ENCODE measurements around the gene FFAR3.
"Not testable (repeated sequence)": the region's sequence is repeated elsewhere in the genome, so short reads cannot be mapped to it uniquely, and the experiment has no call there.

FFAR3 gene

DNA sequence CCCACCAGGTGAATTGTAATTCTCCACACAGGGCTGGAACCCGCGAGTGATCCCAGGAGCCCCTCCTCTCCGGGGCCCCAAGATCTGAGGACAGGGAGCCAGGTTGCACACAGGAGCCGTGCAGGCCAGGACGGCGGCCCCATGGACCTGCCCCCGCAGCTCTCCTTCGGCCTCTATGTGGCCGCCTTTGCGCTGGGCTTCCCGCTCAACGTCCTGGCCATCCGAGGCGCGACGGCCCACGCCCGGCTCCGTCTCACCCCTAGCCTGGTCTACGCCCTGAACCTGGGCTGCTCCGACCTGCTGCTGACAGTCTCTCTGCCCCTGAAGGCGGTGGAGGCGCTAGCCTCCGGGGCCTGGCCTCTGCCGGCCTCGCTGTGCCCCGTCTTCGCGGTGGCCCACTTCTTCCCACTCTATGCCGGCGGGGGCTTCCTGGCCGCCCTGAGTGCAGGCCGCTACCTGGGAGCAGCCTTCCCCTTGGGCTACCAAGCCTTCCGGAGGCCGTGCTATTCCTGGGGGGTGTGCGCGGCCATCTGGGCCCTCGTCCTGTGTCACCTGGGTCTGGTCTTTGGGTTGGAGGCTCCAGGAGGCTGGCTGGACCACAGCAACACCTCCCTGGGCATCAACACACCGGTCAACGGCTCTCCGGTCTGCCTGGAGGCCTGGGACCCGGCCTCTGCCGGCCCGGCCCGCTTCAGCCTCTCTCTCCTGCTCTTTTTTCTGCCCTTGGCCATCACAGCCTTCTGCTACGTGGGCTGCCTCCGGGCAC lies 6.7 kb upstream of the FFAR3 start:
- DNase-seq = no peak

DNA sequence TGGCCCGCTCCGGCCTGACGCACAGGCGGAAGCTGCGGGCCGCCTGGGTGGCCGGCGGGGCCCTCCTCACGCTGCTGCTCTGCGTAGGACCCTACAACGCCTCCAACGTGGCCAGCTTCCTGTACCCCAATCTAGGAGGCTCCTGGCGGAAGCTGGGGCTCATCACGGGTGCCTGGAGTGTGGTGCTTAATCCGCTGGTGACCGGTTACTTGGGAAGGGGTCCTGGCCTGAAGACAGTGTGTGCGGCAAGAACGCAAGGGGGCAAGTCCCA lies 6.1 kb upstream of the FFAR3 start:
- no peak for DNase-seq

DNA sequence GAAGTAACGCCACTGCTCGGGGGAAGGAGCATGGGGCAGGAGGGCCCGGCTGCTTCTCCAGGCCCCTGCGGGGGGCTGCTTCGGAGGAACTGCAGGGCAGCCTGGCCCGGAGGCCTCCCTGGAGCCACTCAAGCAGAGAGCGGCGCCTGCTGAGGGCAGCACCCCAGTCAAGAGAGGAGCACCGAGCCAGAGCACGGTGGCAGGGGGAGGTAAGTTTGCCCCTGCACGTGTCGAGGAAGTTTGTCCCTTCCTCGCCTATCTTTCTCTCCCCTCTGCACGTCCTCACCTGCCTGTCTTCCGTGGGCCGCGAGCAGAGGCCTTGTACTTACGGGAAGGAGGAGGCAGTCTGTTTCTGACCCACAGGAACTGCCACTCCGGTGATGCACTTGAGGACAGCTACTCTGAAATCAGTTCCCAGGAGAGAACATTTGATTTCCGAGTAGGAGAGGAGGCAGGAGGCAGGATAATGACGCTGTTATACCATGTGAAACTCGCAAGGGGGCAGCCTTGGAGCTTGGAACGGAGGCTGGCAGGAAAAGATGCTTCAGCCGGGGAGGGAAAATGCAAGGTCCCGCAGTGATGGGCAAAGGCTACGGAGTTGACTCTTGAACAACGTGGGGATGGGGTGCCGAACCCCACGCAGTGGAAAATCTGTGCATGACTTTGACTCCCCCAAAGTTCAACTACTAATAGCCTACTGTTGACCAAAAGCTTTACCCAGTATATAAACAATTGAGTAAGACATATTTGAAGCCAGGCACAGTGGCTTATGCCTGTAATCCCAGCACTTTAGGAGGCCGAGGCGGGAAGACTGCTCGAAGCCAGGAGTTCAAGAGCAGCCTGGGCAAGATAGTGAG lies 5.6 kb upstream of the FFAR3 start:
- peak; percentile 77 for DNase-seq

DNA sequence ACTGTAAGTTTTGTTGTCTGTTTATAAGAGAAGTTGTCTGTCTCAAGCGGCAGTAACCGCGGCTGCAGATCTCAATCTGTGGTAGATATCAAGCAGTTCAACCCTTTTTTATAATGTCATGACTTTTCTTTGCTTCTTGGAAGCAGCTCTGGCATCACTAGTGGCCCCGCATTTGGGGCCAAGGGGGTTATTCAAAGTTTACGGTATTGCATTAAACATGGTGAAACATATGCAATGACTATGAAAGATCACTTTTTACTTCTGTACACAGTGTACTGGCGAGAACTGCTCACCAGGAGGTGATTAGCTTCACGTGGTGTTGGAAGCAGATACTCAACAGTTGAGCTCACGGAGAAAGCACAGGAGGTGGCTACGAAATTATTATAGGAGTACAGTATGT lies 4.6 kb upstream of the FFAR3 start:
- peak; percentile 32 for DNase-seq

DNA sequence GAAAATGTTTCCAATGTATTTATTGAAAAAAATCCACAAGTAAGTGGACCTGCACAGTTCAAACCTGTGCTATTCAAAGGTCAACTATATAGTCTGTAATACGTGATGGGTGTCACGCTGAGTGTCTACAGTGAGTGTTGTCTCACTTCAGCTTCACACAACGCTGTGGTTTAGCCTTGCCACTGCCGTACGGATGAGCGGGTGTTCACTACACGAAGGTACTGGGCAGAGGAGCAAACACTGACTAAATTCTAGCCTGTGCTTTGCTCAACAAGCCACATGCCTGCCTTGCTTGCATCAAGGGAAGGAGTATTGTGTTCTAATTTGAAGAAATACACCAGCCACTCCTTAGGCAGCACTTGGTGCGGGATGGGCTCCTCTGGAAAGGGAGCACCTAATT lies 3.4 kb upstream of the FFAR3 start:
- no peak for DNase-seq

DNA sequence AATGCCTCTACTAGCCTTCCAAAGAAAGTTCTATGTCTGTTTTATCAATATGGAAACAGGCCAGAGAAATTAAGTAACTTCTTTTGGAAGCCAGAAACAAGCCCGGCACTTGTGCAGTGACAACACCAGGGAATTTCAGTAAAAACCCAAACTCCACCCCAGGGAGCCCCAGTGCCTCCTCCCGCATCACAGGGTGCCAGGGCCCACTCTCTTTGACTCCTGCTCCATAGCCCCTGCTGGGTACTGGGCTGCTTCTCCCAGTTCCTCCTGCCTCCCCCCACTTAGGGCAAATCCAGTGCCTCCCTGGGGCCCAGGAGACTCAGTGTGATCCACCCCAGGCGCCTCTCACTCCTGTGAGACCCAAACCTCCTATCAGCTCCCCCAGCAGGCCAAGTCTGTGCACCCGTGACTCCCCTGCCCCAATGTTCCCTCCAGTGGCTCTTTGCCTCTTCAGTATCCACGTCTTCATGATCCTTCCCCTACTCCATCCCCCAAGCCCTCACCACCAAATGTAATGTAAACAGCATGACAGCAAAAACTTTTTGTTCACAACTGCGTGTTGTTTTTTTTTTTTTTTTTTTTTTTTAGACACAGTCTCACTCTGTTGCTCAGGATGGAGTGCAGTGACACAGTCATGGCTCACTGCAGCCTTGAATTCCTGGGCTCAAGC lies 2.3 kb upstream of the FFAR3 start:
- no peak for DNase-seq

DNA sequence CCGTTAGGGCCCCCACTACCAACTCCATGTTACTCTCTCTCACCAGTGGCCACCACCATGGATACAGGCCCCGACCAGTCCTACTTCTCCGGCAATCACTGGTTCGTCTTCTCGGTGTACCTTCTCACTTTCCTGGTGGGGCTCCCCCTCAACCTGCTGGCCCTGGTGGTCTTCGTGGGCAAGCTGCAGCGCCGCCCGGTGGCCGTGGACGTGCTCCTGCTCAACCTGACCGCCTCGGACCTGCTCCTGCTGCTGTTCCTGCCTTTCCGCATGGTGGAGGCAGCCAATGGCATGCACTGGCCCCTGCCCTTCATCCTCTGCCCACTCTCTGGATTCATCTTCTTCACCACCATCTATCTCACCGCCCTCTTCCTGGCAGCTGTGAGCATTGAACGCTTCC lies 574 bp downstream of the FFAR3 start:
- DNase-seq = not testable (repeated sequence)

DNA sequence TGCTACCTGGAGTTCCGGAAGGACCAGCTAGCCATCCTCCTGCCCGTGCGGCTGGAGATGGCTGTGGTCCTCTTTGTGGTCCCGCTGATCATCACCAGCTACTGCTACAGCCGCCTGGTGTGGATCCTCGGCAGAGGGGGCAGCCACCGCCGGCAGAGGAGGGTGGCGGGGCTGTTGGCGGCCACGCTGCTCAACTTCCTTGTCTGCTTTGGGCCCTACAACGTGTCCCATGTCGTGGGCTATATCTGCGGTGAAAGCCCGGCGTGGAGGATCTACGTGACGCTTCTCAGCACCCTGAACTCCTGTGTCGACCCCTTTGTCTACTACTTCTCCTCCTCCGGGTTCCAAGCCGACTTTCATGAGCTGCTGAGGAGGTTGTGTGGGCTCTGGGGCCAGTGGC lies 1.1 kb downstream of the FFAR3 start:
- DNase-seq = not testable (repeated sequence)

DNA sequence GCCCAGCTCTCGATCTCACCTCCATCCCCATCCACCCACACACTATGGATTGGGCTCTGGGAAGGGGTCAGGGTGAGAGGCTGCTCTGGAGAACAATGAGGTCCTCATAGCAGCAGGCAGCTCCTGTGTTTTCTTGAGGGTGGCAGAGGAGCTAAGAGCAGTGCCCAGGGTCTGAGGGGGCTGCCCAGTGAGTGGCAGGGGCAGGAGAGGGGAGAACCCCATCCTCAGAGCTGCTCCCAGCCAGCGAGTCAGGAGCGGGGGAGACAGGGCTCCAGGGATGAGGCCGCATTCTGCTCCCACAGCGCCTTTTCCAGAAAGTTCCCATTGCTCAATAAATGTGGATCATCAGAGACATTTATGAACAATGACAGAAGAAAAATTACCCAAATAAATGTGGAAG lies 1.8 kb downstream of the FFAR3 start:
- DNase-seq = not testable (repeated sequence)

DNA sequence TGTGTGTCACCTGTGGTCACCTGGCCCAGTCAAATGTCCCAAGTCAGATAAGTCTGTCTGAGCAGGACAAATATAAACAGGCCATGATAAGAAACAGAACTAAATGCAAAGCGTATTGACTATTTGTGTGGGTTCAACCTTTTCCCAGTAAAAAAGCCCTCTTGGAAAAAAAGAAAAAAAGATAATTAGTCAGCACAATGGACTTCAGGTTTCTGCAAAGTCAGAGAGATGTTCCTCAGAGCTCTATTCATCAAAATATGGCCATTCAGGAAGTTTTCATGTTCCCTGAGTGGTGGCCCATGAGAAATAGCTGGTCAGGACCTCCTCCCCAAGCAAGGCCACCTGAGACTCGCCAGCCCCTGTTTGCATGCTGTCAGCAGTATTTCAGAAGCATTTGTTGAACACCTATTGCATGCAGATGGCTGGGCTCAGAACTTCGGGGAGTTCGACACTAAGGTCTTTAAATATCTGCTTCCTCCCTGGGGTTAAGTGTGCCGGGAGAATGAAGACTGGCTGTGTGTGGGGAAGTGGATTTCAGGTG lies 2.7 kb downstream of the FFAR3 start:
- no peak for DNase-seq

DNA sequence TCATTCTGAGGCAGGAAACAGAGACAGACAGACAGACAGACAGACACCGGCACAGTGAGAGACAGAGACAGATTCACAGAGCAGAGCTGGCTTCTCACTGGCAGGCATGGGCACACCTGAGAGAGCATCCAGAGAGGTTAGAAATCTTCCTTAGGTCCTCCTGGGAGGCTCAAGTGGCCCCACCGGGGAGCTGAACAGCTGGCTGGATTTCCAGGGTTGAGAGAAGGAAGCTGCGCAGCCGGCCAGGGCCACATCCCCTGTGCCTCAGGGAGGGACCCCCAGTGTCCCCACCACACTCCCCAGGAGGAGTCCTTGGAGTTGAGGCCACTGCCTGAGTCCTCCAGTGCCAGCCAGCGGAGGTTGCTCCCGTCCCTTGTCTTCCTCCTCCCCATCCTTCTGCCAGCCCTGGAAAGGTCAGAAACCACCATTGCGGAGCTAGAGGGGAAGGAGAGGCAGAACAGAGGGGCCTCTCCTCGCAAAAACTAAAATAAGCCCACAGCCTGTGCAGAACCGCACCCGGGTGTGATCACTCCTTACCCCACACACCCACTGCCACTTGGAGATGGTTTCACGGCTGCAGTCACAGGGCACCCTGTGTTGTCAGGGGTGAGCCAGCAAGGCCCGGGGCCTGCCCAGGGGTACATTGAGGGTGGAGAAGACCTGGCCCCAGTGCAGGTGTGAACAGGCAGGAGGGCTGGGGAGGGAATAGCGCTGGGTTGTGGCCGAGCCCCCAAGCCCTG lies 4.2 kb downstream of the FFAR3 start:
- no peak for DNase-seq

DNA sequence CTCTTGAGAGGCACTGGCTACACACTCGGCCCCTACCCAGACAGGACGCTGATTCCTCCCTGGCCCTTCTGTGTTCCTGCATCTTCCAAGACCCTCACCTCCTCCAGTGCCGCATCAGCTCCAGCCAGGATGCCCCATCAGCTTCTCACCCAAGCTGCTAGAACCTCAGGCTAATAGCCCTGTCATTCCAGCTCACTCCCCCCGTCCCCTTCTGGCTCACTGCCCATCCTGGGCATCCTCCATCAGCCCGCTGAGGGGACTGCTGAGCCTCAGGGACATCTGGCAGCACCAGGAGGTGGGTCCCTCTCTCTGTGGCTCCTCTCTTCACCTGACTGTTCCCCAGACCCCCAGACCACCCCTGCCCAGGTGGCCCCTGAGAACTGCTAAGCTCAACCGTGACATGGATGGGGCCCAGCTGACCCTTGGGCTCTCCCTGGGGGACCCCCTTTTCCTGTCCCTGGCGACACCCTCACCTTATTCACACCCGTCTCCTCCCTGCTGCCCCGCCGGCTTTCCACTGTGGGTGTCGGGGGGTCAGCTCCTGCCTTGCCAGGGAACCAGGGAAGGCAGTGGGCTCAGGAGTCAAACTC lies 4.8 kb downstream of the FFAR3 start:
- no peak for DNase-seq

DNA sequence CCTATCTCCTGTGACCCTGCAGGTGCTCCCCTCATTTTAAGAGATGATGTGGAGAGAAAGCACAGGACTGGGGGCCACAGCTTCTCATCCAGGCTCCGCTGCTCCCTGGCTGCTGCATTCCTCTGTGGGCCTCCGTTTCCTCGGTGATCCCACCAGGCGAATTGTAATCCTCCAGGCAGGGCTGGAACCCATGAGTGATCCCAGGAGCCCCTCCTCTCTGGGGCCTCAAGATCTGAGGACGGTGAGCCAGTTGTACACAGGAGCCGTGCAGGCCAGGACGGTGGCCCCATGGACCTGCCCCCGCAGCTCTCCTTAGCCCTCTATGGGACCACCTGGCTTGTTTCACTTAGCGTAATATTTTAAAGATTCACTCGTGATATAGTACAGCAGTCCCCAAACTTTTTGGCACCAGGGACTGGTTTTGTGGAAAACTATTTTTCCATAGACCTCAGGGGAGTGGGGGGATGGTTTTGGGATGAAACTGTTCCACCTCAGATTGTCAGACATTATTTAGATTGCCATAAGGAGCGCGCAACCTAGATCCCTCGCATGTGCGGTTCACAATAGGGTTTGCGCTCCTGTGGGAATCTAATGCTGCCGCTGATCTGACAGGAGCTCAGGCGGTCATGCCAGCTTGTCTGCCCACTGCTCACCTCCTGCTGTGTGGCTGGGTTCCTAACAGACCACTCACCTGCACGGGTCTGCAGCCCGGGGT lies 5.6 kb downstream of the FFAR3 start:
- DNase-seq = no peak

DNA sequence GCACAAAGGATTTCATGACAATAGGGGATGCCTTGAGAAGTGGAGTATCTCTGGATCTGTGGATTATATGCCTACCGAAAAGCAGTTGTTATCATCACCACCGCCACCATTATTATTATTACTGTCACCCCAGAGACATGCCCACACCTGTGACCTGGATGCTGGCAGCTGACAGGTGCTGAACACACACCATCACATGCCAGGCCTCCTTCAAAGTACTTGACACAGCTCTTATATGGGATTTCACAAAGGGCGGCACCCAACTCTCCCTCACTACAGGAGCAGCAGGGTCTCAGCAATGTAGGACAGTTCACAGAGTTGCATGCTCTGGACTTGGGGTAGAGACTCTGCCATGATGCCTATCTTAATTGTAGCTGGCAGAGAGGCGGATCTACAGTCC lies 7.0 kb downstream of the FFAR3 start:
- DNase-seq = no peak

DNA sequence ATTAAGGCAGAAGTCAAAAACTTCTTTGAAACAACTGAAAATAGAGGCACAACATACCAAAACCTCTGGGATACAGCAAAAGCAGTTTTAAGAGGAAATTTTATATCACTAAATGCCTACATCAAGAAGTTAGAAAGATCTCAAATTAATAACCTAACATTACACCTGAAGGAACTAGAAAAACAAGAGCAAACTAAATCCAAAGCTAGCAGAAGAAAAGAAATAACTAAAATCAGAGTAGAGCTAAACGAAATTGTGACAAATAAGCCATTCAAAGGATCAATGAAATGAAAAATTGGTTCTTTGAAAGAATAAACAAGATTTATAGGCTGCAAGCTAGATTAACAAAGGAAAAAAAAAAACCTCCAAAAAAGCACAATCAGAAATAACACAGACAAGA lies 10.1 kb downstream of the FFAR3 start:
- no peak for DNase-seq

DNA sequence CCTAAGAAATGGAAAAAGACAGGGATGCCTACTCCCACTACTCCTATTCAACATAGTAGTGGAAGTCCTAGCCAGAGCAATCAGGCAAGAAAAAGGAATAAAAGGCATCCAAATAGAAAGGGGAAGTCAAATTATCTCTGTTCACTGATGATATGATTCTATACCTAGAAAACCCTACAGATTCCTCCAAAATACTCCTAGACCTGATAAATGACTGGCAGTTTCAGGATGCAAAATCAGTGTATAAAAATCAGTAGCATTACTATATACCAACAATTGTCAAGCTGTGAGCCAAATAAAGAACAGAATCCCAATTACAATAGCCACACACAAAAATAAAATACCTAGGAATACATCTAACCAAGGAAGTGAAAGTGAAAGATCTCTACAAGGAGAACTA lies 11.3 kb downstream of the FFAR3 start:
- no peak for DNase-seq

DNA sequence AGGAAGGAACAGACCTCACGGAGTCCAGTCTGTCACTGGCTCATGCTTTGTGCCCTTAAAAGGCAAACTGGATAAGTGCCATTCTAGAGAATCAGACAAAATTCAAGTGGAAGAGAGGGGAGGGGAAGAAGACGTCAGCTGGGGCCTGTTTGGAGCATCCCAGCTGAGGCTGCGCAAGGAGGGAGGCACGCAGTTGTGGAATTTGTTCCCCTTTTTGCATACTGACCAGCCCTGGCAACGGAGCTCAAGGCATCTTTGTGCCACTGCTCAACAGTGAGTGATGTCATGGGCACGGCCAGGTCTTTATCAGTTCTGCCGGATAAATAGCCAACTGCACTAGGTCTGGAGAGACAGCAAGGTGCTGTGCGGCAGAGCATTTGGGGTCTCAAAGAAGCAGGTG lies 12.5 kb downstream of the FFAR3 start, which contains the start of gene GPR42:
Gene GPR42, plus strand, starts transcription at position 347 of the 400 bp plus-strand sequence. CDS start 292 bp downstream, outside the sequence.
- DNase-seq = no peak

DNA sequence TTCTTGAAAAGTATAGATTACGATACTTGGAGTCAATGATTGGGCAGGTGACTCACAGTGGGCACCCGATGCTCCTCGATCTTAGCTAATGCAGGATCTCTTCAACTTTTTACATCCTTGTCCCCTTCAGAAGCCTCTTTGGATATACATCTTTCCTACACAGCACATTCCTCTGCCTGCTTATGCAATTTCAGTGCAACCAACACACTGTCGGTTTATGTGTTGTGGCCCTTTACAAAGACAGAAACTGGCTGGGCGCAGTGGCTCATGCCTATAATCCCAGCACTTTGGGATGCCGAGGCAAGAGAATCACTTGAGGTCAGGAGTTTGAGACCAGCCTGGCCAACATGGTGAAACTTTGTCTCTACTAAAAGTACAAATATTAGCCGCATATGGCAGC lies 15.2 kb downstream of the FFAR3 start:
- DNase-seq = no peak

DNA sequence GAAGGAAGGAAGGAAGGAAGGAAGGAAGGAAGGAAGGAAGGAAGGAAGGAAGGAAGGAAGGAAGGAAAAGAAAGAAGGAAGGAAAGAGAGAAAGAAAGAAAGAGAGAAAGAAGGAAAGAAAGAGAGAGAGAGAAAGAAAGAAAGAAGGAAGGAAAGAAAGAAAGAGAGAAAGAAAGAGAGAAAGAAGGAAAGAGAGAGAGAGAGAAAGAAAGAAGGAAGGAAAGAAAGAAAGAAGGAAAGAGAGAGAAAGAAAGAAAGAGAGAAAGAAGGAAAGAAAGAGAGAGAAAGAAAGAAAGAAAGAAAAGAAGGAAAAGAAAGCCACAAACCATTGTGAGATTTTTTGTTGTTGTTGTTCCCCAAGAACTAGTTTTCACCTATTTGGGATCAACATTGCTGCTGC lies 15.8 kb downstream of the FFAR3 start:
- not testable (repeated sequence) for DNase-seq

DNA sequence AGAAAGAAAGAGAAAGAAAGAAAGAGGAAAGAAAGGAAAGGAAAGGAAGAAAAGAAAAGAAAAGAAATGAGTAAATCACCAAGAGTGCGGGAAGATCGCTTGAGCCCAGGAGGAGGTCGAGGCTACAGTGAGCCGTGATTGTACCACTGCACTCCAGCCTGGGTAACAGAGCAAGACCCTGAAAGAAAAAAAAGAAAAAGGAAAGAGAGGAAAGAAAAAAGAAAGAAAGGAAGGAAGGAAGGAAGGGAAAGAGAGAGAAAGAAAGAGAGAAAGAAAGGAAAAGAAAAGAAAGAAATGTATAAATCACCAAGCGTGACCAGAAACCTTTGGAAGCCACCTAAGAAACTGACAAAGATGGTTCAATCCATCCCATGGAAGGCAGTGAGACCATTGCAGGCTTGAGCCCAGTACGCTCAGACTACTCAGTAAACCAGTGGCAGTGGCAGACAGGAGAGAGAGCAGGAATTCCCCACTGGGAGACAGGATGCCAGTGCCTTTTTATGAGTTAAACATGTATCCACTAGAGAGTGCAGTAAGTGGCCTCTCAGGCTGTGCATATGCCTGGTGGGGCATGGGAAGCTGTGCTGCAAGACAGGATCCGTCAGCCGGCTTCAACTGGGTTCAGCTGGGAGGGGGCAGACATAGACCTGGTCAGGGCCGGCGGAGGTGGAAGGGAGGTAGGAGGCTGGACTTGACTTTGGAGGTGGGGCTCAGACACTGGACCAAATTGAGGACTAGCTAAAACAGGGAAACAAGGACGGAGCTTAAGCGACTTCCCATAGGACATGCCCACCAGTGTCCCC lies 17.4 kb downstream of the FFAR3 start:
- DNase-seq = no peak

DNA sequence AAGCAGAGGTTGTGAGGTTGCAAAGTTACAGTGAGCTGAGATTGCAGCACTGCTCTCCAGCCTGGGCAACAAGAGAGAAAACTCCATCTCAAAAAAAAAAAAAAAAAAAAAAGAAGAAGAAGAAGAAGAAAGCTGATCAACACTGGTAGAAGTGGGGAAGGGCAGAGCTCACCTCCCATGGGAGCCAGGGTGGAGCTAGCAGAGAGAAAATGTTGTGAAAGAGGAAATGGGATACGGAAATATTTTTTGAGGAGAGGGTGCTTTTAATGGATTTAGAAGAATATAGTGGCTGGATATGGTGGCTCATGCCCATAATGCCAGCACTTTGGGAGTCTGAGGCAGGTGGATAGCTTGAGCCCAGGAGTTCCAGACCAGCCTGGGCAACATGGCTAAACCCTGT lies 19.4 kb downstream of the FFAR3 start:
- no peak for DNase-seq

Measured in hematopoietic multipotent progenitor cell treated with erythropoietin and hydrocortisone succinate and interleukin-3 and kit ligand, for 8 days (in vitro differentiated cells).